ENCODE data around the gene SLC13A2. TPM values are rescaled to one million over a fixed set of nuclear protein-coding genes. Genes with fewer than 3 reads are reported as not detected.

The SLC13A2 gene
- polyA plus RNA-seq, 3 donors = not detected

DNA sequence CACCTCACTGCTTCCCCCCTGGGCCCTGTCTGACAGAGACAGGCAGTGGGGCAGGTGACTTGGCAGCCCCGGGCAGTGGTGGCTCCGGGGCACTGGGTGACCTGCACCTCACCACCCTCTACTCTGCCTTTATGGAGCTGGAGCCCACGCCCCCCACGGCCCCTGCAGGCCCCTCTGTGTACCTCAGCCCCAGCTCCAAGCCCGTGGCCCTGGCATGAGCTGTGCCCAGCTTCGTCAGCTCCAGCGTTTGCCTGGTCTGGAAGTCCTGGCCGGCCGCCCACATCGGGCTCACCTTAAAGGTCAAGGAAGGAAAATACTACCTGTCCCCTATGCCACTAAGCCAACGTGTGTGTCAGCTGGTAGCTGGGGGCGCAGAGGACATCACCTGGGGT is 63.8 kb downstream of the SLC13A2 start:
- H3K4me1 ChIP-seq (ENCODE audit: control insufficient read depth in 1 of 2, insufficient read depth in 2 of 2, low read length in 2 of 2) = no peaks in the 10 kb centered on the region

DNA sequence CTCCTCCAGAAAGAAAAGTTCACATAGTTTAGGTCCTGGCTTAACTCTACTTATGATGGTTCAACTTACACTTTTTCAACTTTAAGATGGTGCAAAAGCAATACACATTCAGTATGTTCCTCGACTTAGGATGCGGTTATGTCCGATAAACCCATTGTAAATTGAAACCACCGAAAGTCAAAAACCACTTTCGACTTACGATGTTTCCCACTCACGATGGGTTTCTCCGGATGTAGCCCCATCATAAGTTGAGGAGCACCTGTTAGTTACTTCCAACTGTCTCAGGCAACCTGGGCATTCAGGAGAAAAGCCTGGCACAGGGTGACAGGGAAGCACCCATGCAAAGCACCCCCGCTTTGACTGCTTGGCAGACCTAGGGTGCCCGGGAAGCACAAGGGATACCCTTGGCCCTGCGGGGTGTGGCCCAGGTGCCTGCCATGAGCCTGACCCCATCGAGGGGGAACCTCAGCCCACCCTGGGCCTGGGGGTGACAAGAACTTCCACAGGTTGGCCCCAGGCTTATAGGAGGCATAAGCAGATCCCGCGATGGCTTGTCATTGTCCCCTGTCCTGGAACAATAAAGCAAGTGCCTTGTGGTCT is 65.0 kb downstream of the SLC13A2 start:
- no peaks in the 10 kb centered on the region for H3K4me1 ChIP-seq (ENCODE audit: control insufficient read depth in 1 of 2, insufficient read depth in 2 of 2, low read length in 2 of 2)
- intact Hi-C loops (cut with micrococcal nuclease) = no loop called here
- peaks cover 0 to 4% (median under 1%) of the 10 kb centered on the region in 3 donors for H3K27me3 Mint-ChIP-seq (ENCODE audit: low read depth in 3 of 3)
- H4K20me1 ChIP-seq (ENCODE audit: insufficient read depth, low read length) = no peaks in the 10 kb centered on the region
- TF ChIP-seq, protein P1, sequence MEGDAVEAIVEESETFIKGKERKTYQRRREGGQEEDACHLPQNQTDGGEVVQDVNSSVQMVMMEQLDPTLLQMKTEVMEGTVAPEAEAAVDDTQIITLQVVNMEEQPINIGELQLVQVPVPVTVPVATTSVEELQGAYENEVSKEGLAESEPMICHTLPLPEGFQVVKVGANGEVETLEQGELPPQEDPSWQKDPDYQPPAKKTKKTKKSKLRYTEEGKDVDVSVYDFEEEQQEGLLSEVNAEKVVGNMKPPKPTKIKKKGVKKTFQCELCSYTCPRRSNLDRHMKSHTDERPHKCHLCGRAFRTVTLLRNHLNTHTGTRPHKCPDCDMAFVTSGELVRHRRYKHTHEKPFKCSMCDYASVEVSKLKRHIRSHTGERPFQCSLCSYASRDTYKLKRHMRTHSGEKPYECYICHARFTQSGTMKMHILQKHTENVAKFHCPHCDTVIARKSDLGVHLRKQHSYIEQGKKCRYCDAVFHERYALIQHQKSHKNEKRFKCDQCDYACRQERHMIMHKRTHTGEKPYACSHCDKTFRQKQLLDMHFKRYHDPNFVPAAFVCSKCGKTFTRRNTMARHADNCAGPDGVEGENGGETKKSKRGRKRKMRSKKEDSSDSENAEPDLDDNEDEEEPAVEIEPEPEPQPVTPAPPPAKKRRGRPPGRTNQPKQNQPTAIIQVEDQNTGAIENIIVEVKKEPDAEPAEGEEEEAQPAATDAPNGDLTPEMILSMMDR (IDR thresholded peaks at IDR 0.05) = no peak
- no peak overlapping the region for H3K27ac ChIP-seq (ENCODE audit: low read depth in 1 of 2, low read length in 2 of 2)
- no peaks in the 10 kb centered on the region for H3K79me2 ChIP-seq (ENCODE audit: insufficient read depth, low read length)
- DNase-seq = no peak
- no peaks in the 10 kb centered on the region for H3K9me3 Mint-ChIP-seq
- no peak overlapping the region for H3K9ac ChIP-seq (ENCODE audit: insufficient read depth, low read length, poor library complexity, severe bottlenecking)
- H3K27ac Mint-ChIP-seq = no peak overlapping the region
- H3K4me1 Mint-ChIP-seq = no peaks in the 10 kb centered on the region
- WGBS (ENCODE audit: insufficient coverage) = 93% methylated on average over 14 of the region's 14 CpGs
- no peaks in the 10 kb centered on the region for H3K36me3 ChIP-seq (replicated peaks in 1 of 2; ENCODE audit: control insufficient read depth in 1 of 2, insufficient read depth in 2 of 2, low read length in 2 of 2)
- no peaks in the 10 kb centered on the region for H3K36me3 Mint-ChIP-seq
- no peak overlapping the region for H3K4me3 Mint-ChIP-seq
- H3K27me3 ChIP-seq (ENCODE audit: control insufficient read depth in 2 of 2, insufficient read depth in 2 of 2, low read length in 2 of 2) = no peaks in the 10 kb centered on the region
- no peaks in the 10 kb centered on the region for H3K9me3 ChIP-seq (replicated peaks in 1 of 2; ENCODE audit: control insufficient read depth in 1 of 2, insufficient read depth in 1 of 2, low read length in 2 of 2)
- H2AFZ ChIP-seq (ENCODE audit: insufficient read depth, low read depth, low read length, poor library complexity, severe bottlenecking) = no peak overlapping the region
- H3K4me2 ChIP-seq (replicated peaks; ENCODE audit: extremely low read depth, low read length, poor library complexity, severe bottlenecking) = no peak overlapping the region
- no peak overlapping the region for H3K4me3 ChIP-seq (replicated peaks in 1 of 3; ENCODE audit: low read depth in 2 of 3, low read length in 3 of 3)

More for the DNA sequence above, 63.8 kb downstream of the SLC13A2 start:
- no peaks in the 10 kb centered on the region for H3K79me2 ChIP-seq (ENCODE audit: insufficient read depth, low read length)
- no peak overlapping the region for H3K27ac Mint-ChIP-seq
- intact Hi-C loops (cut with micrococcal nuclease) = no loop called here
- H3K9me3 ChIP-seq (replicated peaks in 1 of 2; ENCODE audit: control insufficient read depth in 1 of 2, insufficient read depth in 1 of 2, low read length in 2 of 2) = no peaks in the 10 kb centered on the region
- no peak overlapping the region for H3K4me3 Mint-ChIP-seq
- no peaks in the 10 kb centered on the region for H4K20me1 ChIP-seq (ENCODE audit: insufficient read depth, low read length)
- no peak overlapping the region for H2AFZ ChIP-seq (ENCODE audit: insufficient read depth, low read depth, low read length, poor library complexity, severe bottlenecking)
- no peak for DNase-seq
- peaks cover 0 to 4% (median 0%) of the 10 kb centered on the region in 3 donors for H3K27me3 Mint-ChIP-seq (ENCODE audit: low read depth in 3 of 3)
- TF ChIP-seq, protein P1 (IDR thresholded peaks at IDR 0.05) = no peak
- H3K4me2 ChIP-seq (replicated peaks; ENCODE audit: extremely low read depth, low read length, poor library complexity, severe bottlenecking) = no peak overlapping the region
- H3K9me3 Mint-ChIP-seq = no peaks in the 10 kb centered on the region
- H3K9ac ChIP-seq (ENCODE audit: insufficient read depth, low read length, poor library complexity, severe bottlenecking) = no peak overlapping the region
- H3K4me3 ChIP-seq (replicated peaks in 1 of 3; ENCODE audit: low read depth in 2 of 3, low read length in 3 of 3) = no peak overlapping the region
- no peaks in the 10 kb centered on the region for H3K27me3 ChIP-seq (ENCODE audit: control insufficient read depth in 2 of 2, insufficient read depth in 2 of 2, low read length in 2 of 2)
- no peaks in the 10 kb centered on the region for H3K36me3 Mint-ChIP-seq
- H3K27ac ChIP-seq (ENCODE audit: low read depth in 1 of 2, low read length in 2 of 2) = no peak overlapping the region
- no peaks in the 10 kb centered on the region for H3K4me1 Mint-ChIP-seq
- no peaks in the 10 kb centered on the region for H3K36me3 ChIP-seq (replicated peaks in 1 of 2; ENCODE audit: control insufficient read depth in 1 of 2, insufficient read depth in 2 of 2, low read length in 2 of 2)
- 91% methylated on average over 12 of the region's 12 CpGs for WGBS (ENCODE audit: insufficient coverage)
